Mucosa of rectum (tissue), 2 donors: ENCODE measurements around the gene SMAP1.

Source experiments
- H3K27ac ChIP-seq, 2 donors: one replicate each; pipeline ENCODE4 v1.7.0; 2013; ENCODE audit warnings: inconsistent platforms in 2 of 2, low read depth in 2 of 2, low read length in 2 of 2
- H3K27me3 ChIP-seq, 2 donors: one replicate each; pipeline ENCODE4 v1.7.0; 2013; ENCODE audit warnings: low read length in 2 of 2; ENCODE audit not compliant: control insufficient read depth in 2 of 2, insufficient read depth in 2 of 2
- H3K36me3 ChIP-seq, 2 donors: one replicate each; pipeline ENCODE4 v1.7.0; 2013; ENCODE audit warnings: low read length in 2 of 2; ENCODE audit not compliant: control insufficient read depth in 2 of 2, insufficient read depth in 2 of 2
- H3K4me1 ChIP-seq, 2 donors: one replicate each; pipeline ENCODE4 v1.7.0; 2013; ENCODE audit warnings: low read length in 2 of 2, mild to moderate bottlenecking in 1 of 2; ENCODE audit not compliant: control insufficient read depth in 2 of 2, insufficient read depth in 2 of 2
- H3K4me3 ChIP-seq, 2 donors: one replicate each; pipeline ENCODE4 v1.7.0; 2013; ENCODE audit warnings: low read length in 2 of 2
- H3K9ac ChIP-seq, 2 donors: one replicate each; pipeline ENCODE4 v1.7.0; 2013; ENCODE audit warnings: low read length in 2 of 2, low read depth in 1 of 2, mild to moderate bottlenecking in 1 of 2
- H3K9me3 ChIP-seq, 2 donors: one replicate each; pipeline ENCODE4 v1.7.0; 2013; ENCODE audit warnings: low read length in 2 of 2; ENCODE audit not compliant: control insufficient read depth in 2 of 2
- donor health status: healthy.
- donor health status: Normal muscosa, but diverticular disease.

Gene SMAP1

DNA sequence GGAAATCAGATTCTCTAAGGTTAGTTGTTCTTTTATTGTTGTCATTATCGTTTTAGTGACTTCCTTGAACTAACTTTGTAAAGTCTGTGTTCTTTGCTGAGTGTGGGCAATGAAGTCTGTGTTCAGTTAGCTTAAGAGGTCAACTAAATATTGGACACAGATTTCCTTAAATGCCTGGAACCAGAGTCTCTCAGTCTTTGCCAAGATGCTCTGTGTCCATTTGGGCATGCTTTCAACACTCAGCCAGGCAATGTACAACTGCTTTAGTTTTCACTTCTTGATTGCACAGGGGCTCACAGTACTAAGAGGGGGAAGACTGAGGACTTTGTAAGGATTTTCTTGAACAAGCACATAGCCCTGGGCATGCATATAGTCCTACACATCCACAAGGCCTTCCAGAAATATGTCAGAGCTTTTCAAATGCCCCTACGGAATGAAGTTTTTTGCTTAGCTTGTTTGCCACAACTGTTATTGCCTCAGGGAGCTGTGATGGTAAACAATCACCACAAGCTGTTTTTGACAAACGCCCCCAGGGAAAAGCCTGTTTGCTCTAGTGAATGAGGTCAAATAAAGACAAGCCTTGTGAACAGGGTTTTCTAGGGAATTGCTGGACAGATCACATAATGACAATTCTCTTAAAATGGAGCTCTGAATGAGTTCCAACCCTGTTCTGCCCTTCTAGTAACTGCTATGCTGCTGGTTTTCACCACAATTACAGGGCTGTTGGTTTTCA lies 206.7 kb downstream of the SMAP1 start:
- no peak overlapping the region for H3K27ac ChIP-seq
- no peak overlapping the region for H3K4me3 ChIP-seq
- no peaks in the 10 kb centered on the region for H3K36me3 ChIP-seq
- H3K9me3 ChIP-seq: peaks cover 5 to 10% of the 10 kb centered on the region in 2 donors
- H3K4me1 ChIP-seq: no peaks in the 10 kb centered on the region
- H3K27me3 ChIP-seq: no peaks in the 10 kb centered on the region
- no peak overlapping the region for H3K9ac ChIP-seq

- H3K4me3 ChIP-seq: no peak overlapping the region
- no peaks in the 10 kb centered on the region for H3K9me3 ChIP-seq
- no peaks in the 10 kb centered on the region for H3K27me3 ChIP-seq
- H3K4me1 ChIP-seq: no peaks in the 10 kb centered on the region
- H3K27ac ChIP-seq: no peak overlapping the region
- H3K36me3 ChIP-seq: no peaks in the 10 kb centered on the region
- H3K9ac ChIP-seq: no peak overlapping the region
These were observed 211.8 kb downstream of the SMAP1 start for GRCh38 chr6:70879496-70879895.

- Histone ChIP-seq H3K4me3 (no peak overlapping the region), H3K9ac (no peak overlapping the region), H3K9me3 (no peaks in the 10 kb centered on the region), H3K27ac (no peak overlapping the region), H3K27me3 (no peaks in the 10 kb centered on the region), H3K4me1 (no peaks in the 10 kb centered on the region), H3K36me3 (no peaks in the 10 kb centered on the region)
These were observed 216.6 kb downstream of the SMAP1 start for GRCh38 chr6:70884074-70884983.

DNA sequence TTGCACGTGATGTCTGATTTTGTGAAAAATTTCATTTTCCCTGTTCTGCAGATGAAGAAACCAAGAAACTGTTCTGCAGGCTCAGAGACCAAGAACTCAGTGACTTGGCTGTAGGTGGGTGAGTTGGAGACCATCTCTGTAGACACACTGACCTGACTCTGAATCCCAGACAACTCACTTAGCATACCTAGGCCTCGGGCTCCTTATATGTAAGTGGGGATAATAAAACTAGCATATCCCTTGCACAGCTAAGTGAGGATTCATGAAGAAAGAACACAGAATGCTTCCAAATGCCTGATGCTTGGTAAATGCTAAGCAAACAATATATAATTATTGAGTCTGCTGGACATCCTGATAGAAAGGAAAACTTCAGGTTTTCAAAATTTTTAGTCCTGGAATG lies 218.4 kb downstream of the SMAP1 start:
- no peaks in the 10 kb centered on the region for H3K27me3 ChIP-seq
- H3K27ac ChIP-seq: no peak overlapping the region
- H3K4me3 ChIP-seq: no peak overlapping the region
- no peaks in the 10 kb centered on the region for H3K36me3 ChIP-seq
- no peaks in the 10 kb centered on the region for H3K4me1 ChIP-seq
- no peak overlapping the region for H3K9ac ChIP-seq
- no peaks in the 10 kb centered on the region for H3K9me3 ChIP-seq

DNA sequence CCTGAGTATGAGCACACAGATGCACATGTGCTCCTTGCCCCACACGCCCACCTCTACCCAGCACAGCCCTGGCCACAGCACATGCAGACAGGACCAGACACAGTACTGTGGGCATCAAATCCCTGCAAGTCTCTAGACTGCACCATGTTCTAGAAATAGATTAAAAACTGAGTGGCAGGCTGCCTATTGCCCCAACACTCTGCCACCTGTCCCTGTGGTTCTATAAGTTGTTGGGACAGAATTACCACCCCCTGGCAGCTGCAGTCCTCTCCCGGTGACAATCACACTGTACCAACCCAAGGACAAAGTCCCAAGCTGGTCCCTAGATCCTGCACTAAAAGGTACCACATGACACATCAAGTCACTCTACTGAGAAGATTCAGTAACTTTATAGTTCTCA lies 219.0 kb downstream of the SMAP1 start:
- no peak overlapping the region for H3K4me3 ChIP-seq
- no peaks in the 10 kb centered on the region for H3K9me3 ChIP-seq
- no peaks in the 10 kb centered on the region for H3K36me3 ChIP-seq
- no peaks in the 10 kb centered on the region for H3K27me3 ChIP-seq
- no peak overlapping the region for H3K9ac ChIP-seq
- H3K27ac ChIP-seq: no peak overlapping the region
- H3K4me1 ChIP-seq: no peaks in the 10 kb centered on the region

- H3K9me3 ChIP-seq: no peaks in the 10 kb centered on the region
- no peak overlapping the region for H3K9ac ChIP-seq
- H3K36me3 ChIP-seq: no peaks in the 10 kb centered on the region
- H3K4me1 ChIP-seq: no peaks in the 10 kb centered on the region
- no peak overlapping the region for H3K27ac ChIP-seq
- H3K27me3 ChIP-seq: no peaks in the 10 kb centered on the region
- no peak overlapping the region for H3K4me3 ChIP-seq
These were observed 221.6 kb downstream of the SMAP1 start for GRCh38 chr6:70889270-70889669.

DNA sequence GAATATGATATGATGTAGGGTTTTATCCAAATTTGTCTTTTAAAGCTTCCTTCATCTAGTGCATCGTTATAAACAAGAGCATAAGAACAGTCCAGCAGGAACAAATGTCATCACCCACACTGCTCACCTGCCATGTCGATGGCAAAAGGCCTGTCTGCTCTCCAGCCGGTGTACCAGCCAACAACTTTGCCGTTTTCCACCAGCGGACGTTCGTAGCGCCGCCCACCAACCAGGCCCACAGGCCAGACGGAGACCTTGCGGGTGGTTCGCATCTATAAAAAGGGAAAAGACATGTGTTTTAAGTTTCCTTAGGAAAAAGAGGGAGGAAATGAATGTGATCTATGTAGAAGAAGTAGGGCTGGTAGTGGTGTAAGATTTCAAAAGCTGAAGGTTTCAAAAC lies 226.3 kb downstream of the SMAP1 start:
- Histone ChIP-seq H3K9me3 (no peaks in the 10 kb centered on the region), H3K36me3 (no peaks in the 10 kb centered on the region), H3K27ac (no peak overlapping the region), H3K27me3 (no peaks in the 10 kb centered on the region), H3K9ac (no peak overlapping the region), H3K4me3 (no peak overlapping the region), H3K4me1 (no peaks in the 10 kb centered on the region)

- Histone ChIP-seq H3K4me3 (no peak overlapping the region), H3K9me3 (no peaks in the 10 kb centered on the region), H3K4me1 (no peaks in the 10 kb centered on the region), H3K27me3 (no peaks in the 10 kb centered on the region), H3K9ac (no peak overlapping the region), H3K36me3 (no peaks in the 10 kb centered on the region), H3K27ac (no peak overlapping the region)
These were observed 232.4 kb downstream of the SMAP1 start for GRCh38 chr6:70900047-70900446.

- Histone ChIP-seq H3K27ac (no peak overlapping the region), H3K27me3 (no peaks in the 10 kb centered on the region)
These were observed 233.6 kb downstream of the SMAP1 start for GRCh38 chr6:70901324-70901723.

DNA sequence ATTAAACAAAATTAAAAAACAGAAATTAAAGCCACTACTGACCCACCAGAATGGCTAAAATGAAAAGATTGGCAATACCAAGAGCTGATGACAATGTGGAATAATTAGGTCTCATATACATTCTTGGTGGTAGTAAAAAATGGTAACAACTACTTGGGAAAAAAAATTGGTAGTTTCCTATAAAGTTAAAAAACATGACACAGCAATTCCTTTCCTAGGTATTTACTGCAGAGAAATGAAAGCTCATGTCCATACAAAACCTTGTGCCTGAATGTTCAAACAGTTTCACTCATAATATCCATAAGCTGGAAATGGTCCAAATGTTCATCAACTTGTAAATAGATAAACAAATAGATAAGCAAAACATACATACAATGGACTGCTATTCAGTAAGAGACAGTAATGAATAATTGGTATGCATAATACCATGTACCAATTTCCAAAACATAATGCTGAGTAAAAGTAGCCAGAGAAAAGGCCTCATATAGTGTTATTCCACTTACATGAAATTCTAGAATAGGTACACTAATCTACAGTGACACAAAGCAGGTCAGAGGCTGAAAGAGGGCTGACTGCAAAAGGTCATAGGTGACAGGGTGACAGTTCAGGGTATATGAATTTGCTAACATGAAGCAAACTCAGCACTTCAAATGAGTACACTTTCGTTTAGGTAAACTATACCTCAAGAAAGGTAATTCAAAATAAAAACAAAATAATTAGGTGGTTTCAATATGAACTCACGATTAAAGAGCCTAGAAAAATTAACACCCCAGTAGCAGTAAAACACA lies 236.2 kb downstream of the SMAP1 start:
- Histone ChIP-seq H3K27me3 (no peaks in the 10 kb centered on the region), H3K9ac (no peak overlapping the region), H3K36me3 (no peaks in the 10 kb centered on the region), H3K27ac (no peak overlapping the region), H3K4me3 (no peak overlapping the region), H3K4me1 (no peaks in the 10 kb centered on the region), H3K9me3 (no peaks in the 10 kb centered on the region)

More at GRCh38 chr6:70901324-70901723, 233.6 kb downstream of the SMAP1 start:
- Histone ChIP-seq H3K9me3 (no peaks in the 10 kb centered on the region), H3K4me3 (no peak overlapping the region), H3K9ac (no peak overlapping the region), H3K4me1 (no peaks in the 10 kb centered on the region), H3K36me3 (no peaks in the 10 kb centered on the region)
